ENCODE data around the gene GOLGA6L7.

Gene GOLGA6L7

GRCh38 chr15:28861031-28861534 lies 12.6 kb upstream of the GOLGA6L7 start:
- TF ChIP-seq FOXM1 (IDR thresholded peaks at IDR 0.05; ENCODE audit: borderline replicate concordance, low read depth) (no peak), CREB1 (IDR thresholded peaks at IDR 0.05; ENCODE audit: low read depth) (no peak), ZBTB7A (IDR thresholded peaks at IDR 0.05; ENCODE audit: low read depth) (no peak), EP300 (IDR thresholded peaks at IDR 0.05; ENCODE audit: borderline replicate concordance) (no peak), REST (IDR thresholded peaks at IDR 0.05; ENCODE audit: low read depth) (no peak), USF1 (IDR thresholded peaks at IDR 0.05) (no peak), EGR1 (IDR thresholded peaks at IDR 0.05) (no peak), YY1 (IDR thresholded peaks at IDR 0.05; ENCODE audit: low read depth) (no peak), TAF1 (IDR thresholded peaks at IDR 0.05; ENCODE audit: low read depth) (no peak), CEBPB (IDR thresholded peaks at IDR 0.05) (no peak), TCF12 (IDR thresholded peaks at IDR 0.05; ENCODE audit: low read depth) (no peak), TEAD4 (IDR thresholded peaks at IDR 0.05) (no peak), MAX (IDR thresholded peaks at IDR 0.05) (no peak), NFIC (IDR thresholded peaks at IDR 0.05) (no peak), RAD21 (IDR thresholded peaks at IDR 0.05; ENCODE audit: low read depth) (no peak)

GRCh38 chr15:28831897-28832587 lies 16.4 kb downstream of the GOLGA6L7 start:
- peak; percentile 73 for TF ChIP-seq MAX (IDR thresholded peaks at IDR 0.05)

- peak; percentile 40; the same call in 1 of the 2 replicates for TF ChIP-seq RAD21 (IDR thresholded peaks at IDR 0.05; ENCODE audit: low read depth)
Observed at GRCh38 chr15:28794231-28794630, 54.2 kb downstream of the GOLGA6L7 start.
